ENCODE measurements around the gene SIRT6.
"Not testable (repeated sequence)": the region's sequence is repeated elsewhere in the genome, so short reads cannot be mapped to it uniquely, and the experiment has no call there.

Gene SIRT6

DNA sequence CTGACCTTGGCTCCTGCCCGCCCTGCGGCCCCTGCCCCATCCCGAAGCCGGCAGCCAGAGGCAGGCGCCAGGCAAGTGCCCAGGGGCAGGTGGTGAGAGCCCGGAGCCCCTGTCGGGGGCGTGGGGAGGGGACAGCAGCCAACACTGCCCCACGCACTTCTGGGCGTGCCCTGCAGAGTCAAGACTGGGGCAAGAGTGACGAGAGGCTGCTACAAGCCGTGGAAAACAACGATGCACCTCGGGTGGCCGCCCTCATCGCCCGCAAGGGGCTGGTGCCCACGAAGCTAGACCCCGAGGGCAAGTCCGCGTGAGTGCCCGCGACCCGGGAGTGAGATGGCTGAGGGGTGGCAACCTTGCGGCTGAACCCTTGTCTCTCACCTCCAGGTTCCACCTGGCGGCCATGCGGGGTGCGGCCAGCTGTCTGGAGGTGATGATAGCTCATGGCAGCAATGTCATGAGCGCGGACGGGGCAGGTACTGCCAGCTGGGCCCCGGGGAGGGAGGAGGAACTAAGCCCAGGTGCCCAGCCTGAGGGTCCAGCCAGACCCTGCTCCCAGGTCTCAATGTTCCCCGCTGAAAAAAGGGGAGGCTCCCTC is 17.4 kb upstream of the SIRT6 start:
- no peak for DNase-seq (ENCODE audit: low read depth)

DNA sequence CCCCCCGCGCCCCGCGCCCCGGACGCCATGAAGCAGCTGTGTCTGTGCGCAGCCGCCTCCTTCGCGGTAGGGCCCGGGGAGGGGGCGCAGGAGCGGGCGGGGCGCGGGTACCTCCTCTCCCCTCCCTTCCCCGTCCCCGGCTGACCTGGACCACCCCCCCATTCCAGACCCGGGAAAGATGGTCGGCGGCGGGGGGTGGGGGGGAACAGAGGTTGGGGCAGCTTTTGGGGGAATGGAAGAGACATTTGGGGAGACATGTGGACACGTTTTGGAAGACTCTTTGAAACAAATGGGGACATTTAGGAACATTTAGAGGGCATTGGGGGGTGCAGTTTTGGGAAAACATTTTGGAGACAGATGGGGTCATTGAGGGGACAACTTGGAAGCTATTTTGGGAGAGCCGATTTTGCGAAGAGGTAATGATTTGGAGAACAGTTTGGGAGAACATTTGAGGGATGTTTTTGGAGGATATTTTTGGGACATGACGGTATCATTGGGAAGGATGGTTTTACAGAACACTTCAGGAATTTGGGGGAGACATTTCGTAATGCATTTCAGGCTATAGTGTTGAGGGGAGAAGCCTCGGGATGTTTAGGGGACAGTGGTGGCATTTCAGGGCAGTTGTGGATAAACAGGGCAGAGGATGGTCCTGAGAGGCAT is 16.2 kb upstream of the SIRT6 start:
- no peak for DNase-seq (ENCODE audit: low read depth)

DNA sequence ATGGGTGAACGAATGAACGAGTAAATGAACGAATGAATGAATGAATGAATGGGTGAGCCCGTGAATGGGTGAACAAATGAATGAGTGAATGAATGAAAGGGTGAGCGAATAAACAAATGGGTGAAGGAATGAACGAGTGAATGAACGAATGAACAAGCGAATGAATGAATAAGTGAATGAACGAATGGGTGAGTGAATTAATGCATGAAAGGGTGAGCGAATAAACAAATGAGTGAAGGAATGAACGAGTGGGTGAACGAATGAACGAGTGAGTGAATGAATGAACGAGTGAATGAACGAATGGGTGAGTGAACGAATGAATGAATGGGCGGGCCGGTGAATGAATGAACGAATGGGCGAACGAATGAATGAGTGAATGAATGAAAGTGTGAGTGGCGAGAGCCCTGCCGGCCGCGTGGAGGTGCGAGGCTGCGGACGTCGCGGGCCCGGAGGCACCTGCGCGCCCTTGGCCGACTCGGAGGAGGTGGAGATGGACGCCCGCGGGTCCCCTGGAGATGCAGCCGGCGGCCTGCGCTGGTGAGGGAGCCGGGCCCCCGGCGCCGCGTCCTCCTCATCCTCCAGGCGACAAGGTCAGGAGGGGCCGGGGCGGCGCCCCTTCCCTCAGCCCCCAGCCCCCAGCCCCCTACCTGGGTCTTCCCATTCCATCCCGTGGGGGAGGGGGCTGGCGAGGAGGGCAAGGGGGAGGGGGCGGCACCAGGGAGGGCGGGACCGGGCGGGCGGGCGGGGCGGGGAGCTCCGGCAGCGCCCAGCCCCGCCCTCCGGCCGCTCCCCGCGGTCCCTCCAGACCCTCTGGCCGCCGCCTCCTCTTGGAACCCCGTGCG is 15.5 kb upstream of the SIRT6 start:
- no peak for DNase-seq (ENCODE audit: low read depth)

DNA sequence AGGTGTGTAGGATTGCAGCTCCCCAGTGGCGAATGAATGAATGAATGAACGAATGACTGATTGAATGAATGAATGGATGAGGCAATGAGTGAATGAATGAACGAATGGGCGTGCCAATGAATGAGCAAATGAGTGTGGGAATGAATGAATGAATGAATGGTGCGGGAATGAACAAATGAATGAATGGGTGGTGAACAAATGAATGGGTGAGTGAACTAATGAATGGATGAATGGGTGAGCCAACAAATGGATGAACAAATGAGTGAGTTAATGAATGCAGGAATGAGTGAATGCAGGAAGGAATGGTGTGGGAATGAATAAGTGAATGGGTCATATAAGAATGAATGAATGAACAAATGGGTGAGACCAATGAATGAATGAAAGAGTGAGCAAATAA is 14.9 kb upstream of the SIRT6 start:
- no peak for DNase-seq (ENCODE audit: low read depth)

DNA sequence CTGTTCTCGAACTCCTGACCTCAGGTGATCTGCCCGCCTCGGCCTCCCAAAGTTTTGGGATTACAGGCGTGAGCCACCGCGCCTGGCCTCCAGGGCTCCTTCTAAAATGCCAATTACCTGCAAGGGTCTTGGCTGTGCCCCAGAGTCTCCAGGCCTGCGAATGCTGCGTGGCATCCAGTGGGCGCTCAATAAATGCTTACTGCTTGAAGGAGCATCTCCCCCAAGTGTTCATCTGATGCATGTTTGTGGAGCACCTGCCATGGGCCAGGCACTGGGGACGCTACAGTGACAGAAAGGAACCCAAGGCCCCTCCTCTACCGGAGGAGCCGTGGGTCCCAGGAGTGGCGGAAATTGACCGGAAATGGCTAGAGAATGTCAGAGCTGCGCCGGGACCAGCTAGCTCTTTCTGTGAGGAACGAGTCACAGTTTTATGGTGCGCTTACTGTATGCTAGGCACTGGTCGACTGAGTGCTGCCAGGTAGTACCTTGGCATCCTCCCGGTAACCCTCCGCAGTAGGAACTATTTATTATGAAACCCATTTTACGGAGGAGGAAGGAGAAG is 14.3 kb upstream of the SIRT6 start:
- no peak for DNase-seq (ENCODE audit: low read depth)

DNA sequence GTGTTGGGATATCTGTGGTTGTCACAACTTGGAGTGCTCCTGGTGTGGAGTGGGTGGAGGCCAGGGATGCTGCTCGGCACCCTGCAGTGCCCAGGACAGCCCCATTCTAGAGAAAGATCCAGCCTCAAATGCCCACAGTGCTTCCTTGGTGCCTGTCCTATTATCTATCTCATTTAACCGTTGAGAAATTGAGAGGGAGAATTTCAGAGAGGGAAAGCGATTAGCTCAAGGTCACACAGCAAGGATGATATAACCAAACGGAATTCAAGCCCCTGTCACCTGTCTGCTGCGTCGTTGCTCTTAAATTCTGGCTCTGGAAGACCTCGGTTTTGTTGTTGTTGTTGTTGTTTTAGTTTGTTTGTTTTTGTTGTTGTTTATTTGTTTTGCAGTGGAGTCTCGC is 13.6 kb upstream of the SIRT6 start:
- no peak for DNase-seq (ENCODE audit: low read depth)

DNA sequence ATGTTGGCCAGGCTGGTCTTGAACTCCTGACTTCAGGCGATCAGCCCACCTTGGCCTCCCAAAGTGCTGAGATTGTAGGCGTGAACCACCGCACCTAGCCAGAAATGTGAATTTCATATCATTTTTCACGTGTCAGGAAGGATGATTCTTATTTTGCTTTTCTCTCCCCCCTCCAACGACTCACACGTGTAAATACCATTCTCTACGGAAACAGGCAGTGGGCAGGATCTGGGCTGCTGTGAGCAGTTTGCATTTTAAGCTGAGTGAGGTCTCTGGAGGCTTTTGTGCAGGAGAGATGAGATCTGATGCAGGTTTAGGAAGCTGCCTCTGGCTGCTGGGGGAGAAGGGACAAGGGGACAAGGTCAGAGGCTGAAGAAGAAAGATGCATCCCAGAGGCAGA is 12.0 kb upstream of the SIRT6 start:
- DNase-seq (ENCODE audit: low read depth), result no peak

DNA sequence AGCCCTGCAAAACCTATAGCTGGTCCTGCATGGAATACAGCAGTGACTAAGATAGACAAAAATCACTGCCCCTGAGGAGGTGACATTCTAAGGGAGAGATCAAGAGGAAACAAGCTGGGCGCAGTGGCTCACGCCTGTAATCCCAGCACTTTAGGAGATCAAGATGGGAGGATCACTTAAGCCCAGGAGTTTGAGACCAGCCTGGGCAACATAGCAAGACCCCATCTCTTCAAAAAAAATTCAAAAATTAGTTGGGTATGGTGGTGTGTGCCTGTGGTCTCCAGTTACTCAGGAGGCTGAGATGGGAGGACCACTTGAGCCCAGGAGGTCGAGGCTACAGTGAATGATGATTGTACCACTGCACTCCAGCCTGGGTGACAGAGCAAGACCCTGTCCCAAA is 10.2 kb upstream of the SIRT6 start:
- DNase-seq (ENCODE audit: low read depth), result not testable (repeated sequence)

DNA sequence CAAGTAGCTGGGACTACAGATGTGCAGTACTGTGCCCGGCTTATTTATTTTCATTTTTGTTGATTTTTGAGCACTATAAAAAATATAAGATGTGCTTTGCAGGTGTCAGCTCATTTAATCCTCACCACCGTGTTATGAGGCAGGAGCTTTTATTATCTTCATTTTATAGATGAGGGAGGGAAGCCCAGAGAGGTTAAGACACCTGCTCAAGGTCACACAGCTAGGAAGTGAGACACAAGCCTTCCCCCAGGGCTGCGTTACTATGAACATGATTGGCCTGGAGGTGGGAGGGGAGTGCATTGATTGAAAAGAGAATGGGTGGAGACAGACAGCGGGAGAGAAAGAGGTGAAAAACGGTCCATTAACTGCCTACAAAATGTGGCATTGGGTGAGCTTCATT is 7.3 kb upstream of the SIRT6 start:
- DNase-seq (ENCODE audit: low read depth), result no peak

DNA sequence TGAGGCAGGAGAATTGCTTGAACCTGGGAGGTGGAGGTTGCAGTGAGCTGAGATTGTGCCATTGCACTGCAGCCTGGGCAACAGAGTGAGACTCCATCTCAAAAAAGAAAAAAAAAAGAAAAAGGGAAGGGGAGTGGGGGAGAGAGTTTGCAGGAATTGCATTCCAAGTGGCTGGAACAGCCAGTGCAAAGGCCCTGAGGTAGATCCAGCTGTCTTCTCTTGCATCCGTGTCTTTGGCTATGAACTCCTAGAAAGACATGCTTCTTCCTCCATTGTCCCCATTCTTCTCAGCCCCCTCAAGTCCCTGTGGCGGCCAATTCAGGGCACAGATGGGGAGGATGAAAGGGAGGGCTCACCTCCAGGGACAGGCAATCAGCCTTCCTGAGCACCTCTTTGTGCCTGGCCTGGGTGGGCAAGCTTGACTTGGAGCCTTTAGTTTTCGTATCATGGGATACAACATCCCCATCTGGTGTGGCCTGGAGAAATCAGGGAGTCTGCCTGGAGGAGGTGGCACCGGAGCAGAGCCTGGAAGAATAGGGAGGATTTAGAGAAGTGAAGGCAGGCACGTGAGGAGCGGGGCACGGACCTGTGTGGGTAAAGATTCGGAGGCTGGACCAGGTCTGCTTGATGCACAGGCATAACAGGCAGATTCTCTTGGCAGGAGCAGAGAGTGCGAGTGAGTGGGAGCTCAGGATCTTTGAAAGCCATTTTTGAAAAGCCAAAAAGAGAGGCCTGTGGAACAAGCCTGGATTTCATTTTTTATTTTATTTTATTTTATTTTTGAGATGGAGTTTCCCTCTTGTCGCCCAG is 5.2 kb upstream of the SIRT6 start:
- no peak for DNase-seq (ENCODE audit: low read depth)

DNA sequence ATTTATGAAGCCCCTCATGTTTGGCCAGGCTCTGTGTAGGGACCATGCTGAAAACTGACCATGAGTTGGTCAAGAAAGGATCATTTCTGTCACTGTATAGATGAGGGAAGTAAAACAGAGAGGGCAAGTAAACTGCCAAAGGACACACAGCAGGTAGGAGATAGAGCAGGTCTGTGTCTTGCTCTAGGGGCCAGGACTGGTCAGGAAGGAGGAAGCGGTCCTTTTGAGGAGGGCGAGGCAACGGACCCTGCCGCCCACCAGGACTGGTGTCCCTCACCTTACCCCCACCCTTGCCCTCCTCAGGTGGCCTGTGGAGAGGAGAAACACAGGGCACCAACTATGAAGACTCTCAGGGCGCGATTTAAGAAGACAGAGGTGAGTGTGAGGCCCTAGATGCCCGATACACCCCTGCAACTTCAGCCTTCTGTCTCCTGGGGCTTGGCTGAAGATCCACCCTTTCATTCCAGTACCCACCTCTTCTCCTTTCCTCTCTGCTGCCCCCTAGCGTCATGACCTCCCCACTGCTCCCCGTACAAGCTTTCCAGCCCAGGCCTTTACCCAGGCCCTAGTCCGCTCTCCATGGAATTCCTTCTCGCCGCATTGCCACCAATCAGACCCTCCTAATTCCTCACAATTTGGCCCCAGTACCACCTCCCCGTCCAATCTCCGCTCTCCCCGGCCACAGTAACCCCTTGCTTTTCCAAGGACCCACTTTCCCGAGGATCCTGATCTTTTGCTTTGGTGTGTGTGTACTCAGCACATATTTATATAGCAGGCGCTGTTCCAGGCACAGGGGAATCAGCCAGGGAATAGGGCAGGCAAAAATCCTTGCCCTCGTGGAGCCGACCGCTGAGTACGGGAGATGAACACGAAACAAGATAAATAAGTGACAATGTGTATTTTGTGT is 4.0 kb upstream of the SIRT6 start:
- peak; percentile 54 for DNase-seq (ENCODE audit: low read depth)

DNA sequence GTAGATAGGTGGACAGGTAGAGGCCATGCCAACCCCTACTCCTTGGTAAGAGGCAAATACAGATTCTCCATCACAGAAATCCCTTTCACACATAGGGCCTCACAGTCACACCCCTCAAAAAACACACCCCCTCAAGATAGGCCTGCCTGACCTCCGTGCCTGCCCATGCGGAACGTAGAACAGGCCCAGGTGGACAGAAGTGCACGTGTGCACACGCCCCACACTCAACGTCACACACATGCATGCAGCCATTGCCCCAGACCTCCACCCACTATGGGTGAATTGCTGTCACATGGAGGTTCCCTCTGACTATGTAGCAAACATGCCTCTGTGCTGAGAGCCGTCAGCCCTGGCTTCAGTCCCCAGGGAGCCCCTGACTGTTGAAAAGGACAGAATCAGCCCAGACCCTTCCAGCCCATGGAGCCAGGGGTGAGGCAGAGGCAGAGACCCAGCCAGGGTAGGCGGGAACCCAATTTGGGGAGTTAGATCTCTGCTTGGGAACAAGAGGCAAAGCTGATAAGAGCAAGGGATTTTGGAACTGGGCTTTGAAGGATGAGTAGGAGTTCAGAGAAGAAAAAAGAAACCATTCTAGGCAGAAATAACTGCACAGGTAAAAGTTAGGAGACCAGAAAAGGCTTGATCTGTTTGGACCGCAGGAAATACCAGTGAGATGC is 3.2 kb upstream of the SIRT6 start:
- no peak for DNase-seq (ENCODE audit: low read depth)

DNA sequence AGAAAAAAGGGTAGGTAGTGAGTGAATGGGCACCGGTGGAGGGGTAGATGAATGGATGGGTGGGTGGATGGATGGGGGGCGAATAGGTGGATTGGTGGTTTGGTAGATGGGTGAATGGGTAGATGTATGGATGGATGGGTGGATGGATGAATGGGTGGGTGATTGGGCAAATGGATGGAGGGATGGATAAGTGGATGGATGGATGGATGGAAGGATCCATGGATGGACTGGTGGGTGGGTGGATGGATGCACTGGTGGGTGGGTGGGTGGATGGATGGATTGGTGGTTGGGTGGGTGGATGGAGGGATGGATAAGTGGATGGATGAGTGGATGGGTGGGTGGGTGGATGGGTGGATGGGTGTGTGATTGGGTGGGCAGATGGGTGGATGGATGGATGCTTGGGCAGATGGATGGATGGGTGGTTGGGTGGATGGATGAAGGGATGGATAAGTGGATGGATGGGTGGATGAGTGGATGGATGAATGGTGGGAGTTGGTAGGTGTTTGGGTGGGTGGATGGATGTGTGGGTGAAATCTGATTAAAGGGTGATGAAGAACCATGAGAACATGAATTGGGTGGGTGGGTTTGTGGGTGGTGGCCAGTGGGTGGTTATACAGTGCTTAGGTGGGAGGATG is 2.5 kb upstream of the SIRT6 start:
- no peak for DNase-seq (ENCODE audit: low read depth)

DNA sequence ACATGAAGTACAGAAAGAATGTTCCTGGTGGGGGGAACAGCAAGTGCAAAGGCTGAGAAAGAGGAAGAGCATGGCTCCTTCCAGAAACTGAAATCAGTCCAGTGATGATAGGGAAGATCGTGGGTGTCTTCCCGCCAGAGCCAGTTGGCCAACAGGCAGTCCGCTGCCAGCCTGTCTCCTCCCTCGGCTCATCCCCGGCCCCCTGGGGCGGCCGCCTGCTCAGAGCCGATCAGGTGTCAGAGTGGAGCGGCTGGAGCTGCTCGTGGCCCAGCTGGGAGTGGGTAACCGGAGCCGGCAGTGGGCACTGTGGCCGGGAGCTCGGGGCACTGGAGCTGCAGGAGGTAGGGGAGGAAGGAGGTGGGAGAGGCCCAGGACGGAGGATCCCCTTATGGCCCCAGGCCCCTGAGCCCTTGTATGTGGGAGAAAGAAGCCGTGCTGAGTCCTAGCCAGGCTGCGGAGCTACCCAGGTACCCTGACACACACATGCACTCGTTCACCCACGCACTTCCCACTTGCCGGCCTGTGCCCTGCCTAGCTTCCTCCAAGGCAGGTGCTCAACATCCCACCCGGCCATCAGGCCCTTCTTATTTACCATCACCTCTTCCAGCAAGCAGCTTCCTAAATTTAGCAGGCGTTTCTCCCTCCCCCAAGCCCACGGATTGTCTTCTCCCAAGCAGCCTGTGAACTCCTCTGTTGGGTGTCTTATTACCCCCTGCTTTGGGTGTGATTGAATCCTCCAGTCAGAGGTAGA is 1.8 kb upstream of the SIRT6 start:
- no peak for DNase-seq (ENCODE audit: low read depth)

DNA sequence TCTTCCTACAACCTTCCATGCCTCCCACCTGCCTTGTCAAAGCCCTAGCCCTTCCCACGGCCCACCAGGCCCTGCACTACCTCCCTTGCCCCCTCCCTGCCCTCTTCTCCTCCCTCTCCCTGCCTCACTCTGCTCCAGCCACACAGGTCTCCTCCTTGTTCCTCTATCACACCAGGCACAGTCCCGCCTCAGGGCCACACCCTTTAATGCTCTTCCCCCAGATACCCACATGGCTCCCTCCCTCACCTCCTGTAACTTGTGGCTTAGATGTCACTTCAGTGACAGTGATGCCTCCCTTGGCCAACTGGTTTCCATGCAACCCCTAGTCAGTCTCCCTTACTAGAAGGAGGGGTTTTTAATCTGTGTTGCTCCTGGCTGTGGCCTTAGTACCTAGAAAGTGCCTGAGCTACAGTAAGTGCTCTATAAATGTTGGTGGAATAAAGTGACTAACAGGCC is 1.3 kb downstream of the SIRT6 start:
- DNase-seq (ENCODE audit: low read depth), result no peak

DNA sequence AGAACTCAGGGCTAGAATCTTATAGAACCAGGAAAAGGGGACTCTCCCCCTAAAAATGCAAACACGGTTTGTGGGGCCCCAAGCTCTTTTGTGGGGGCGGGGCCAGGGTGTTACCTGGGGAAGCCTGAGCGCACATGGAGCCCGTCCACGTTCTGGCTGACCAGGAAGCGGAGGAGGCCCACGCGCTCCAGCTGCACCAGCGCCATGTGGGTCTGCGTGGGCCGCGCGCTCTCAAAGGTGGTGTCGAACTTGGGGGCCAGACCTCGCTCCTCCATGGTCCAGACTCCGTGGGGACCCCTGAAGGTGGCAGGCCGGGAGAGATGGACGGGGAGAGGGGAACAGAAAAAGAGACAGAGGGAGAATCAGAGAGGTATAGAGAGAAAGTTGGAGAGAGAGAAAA is 3.4 kb downstream of the SIRT6 start:
- DNase-seq (ENCODE audit: low read depth), result no peak

DNA sequence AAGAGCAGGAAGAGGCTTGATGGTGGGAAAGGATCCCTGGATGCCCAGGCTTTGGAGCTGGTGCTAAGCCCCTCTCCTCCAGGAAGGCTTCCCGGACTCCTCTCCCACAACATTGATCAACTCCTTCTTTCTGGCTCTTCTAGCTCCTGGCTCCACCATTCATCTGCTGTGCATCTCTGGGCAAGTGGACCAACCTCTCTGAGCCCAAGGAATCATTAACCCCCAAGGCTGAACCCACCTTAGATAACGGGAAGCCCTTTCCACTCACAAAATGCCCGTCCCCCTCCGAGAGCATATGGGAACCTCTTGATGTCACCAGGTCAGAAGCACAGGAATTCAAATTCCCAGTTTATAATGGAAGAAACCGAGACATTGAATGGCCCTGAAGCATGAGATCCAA is 5.2 kb downstream of the SIRT6 start:
- no peak for DNase-seq (ENCODE audit: low read depth)

DNA sequence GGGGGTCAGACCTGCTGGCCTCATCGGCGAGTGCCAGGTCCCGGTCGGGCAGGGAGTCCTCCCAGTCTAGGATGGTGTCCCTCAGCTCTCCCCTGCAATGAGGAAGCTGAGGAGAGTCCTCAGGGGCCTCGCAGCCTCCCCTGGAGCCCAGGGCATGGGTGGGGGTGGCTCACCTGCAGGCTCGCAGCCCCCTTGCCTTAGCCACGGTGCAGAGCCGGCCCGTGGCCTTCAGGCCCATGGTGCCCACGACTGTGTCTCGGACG is 6.8 kb downstream of the SIRT6 start:
- no peak for DNase-seq (ENCODE audit: low read depth)

DNA sequence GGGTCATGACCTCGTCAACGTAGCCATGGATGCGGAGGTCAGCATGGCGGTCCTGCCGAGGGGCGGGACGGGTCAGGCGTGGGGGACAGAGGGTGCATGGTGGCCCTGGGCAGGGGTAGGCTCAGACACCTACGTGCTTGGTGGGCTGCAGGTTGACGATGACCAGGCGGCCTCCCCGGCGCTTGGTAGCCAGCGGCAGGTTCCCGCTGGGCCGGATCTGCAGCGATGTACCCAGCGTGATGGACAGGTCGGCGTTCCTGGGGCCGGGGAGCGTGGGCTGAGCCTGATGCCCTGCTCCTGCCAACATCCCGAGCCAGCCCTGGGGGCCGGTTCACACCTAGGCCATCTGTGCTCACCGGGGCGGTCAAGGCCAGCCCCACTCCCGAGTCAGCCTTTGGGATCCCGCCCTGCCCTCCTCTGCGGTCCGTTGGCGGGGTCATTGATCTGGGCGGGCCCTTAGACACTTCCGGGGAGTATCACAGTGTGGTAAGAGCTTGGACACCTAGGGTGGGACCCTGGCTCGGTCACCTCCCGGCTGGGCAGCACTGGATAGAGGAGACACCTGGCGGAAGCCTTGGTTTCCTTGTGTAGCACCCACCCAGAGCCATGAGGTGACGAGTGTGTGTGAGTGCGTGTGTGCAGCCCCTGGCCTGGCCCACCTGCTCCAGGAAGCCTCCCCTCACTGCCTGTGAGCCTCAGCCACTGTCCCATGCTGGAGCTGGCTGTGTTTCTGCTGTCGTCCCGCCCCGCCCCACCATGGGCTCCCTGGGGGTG is 7.3 kb downstream of the SIRT6 start:
- DNase-seq (ENCODE audit: low read depth), result no peak
